Neutrophil (primary cell): ENCODE results near the gene VEZF1.

Experiments used
- H3K27ac ChIP-seq: fragments of 200-600 bp; sonication (generic); 2 replicates; pipeline ENCODE4 v1.5.1; 2016; ENCODE audit warnings: mild to moderate bottlenecking, moderate library complexity
- H3K27me3 ChIP-seq: fragments of 200-600 bp; sonication (generic); 2 replicates; pipeline ENCODE4 v1.6.0; 2016; ENCODE audit warnings: mild to moderate bottlenecking
- H3K36me3 ChIP-seq: fragments of 200-600 bp; sonication (generic); 2 replicates; pipeline ENCODE4 v1.5.1; 2017
- H3K4me1 ChIP-seq, 2 experiments: fragments of 200-600 bp in 1 of 2; sonication (generic) in 1 of 2; 1 replicate in 1 of 2; 2 replicates in 1 of 2; pipeline versions ENCODE4 v1.5.1 to v1.6.1; 2013 to 2016; ENCODE audit warnings: low read depth in 1 of 2, low read length in 1 of 2, mild to moderate bottlenecking in 1 of 2, moderate library complexity in 1 of 2; ENCODE audit not compliant: control insufficient read depth in 1 of 2, insufficient read depth in 1 of 2
- H3K4me3 ChIP-seq, 2 experiments: fragments of 200-600 bp in 1 of 2; sonication (generic) in 1 of 2; 1 replicate in 1 of 2; 2 replicates in 1 of 2; pipeline ENCODE4 v1.5.1; 2013 to 2016; ENCODE audit warnings: low read depth in 1 of 2, low read length in 1 of 2, mild to moderate bottlenecking in 1 of 2, moderate library complexity in 1 of 2
- H3K9me3 ChIP-seq: fragments of 200-600 bp; sonication (generic); 2 replicates; pipeline ENCODE4 v1.5.1; 2016
- CTCF ChIP-seq: fragments of 200-600 bp; sonication (generic); IDR thresholded peaks from 2 replicates; pipeline ENCODE4 v1.5.1; 2016; ENCODE audit warnings: antibody characterized with exemption

Gene VEZF1

GRCh38 chr17:58001461-58002124, 13.5 kb upstream of the VEZF1 start:
- no peak for TF ChIP-seq CTCF
- H3K27me3 ChIP-seq = no peaks in the 10 kb centered on the region
- H3K4me1 ChIP-seq = peaks cover 37 to 43% of the 10 kb centered on the region in 2 experiments
- no peaks in the 10 kb centered on the region for H3K9me3 ChIP-seq
- no peak overlapping the region for H3K27ac ChIP-seq
- peaks cover 57% of the 10 kb centered on the region for H3K36me3 ChIP-seq
- no peak overlapping the region for H3K4me3 ChIP-seq

- peaks cover 21 to 30% of the 10 kb centered on the region in 2 experiments for H3K4me1 ChIP-seq
- H3K27me3 ChIP-seq = no peaks in the 10 kb centered on the region
- peak; percentile 75 for TF ChIP-seq CTCF
- peaks cover 41% of the 10 kb centered on the region for H3K36me3 ChIP-seq
- no peaks in the 10 kb centered on the region for H3K9me3 ChIP-seq
- H3K27ac ChIP-seq = peak overlapping the region; percentile 42
- no peak overlapping the region for H3K4me3 ChIP-seq
Measured at GRCh38 chr17:57999496-58000017, 11.5 kb upstream of the VEZF1 start.

GRCh38 chr17:57999010-57999495, 11.0 kb upstream of the VEZF1 start:
- Histone ChIP-seq H3K4me1 (peaks cover 18 to 28% of the 10 kb centered on the region in 2 experiments), H3K4me3 (no peak overlapping the region), H3K27ac (no peak overlapping the region), H3K9me3 (no peaks in the 10 kb centered on the region), H3K27me3 (no peaks in the 10 kb centered on the region), H3K36me3 (peaks cover 36% of the 10 kb centered on the region)
- no peak for TF ChIP-seq CTCF

GRCh38 chr17:57997085-57997809, 9.2 kb upstream of the VEZF1 start:
- TF ChIP-seq CTCF = no peak
- H3K27ac ChIP-seq = no peak overlapping the region
- H3K4me1 ChIP-seq = peaks cover 27 to 35% of the 10 kb centered on the region in 2 experiments
- no peaks in the 10 kb centered on the region for H3K27me3 ChIP-seq
- H3K36me3 ChIP-seq = peaks cover 18% of the 10 kb centered on the region
- H3K4me3 ChIP-seq = no peak overlapping the region
- H3K9me3 ChIP-seq = no peaks in the 10 kb centered on the region

GRCh38 chr17:57995076-57995956, 7.3 kb upstream of the VEZF1 start:
- H3K4me1 ChIP-seq = peaks cover 21 to 25% of the 10 kb centered on the region in 2 experiments
- H3K9me3 ChIP-seq = no peaks in the 10 kb centered on the region
- no peak overlapping the region for H3K4me3 ChIP-seq
- peaks cover 12% of the 10 kb centered on the region for H3K36me3 ChIP-seq
- H3K27me3 ChIP-seq = no peaks in the 10 kb centered on the region
- peak overlapping the region; percentile 30 for H3K27ac ChIP-seq
- peak; percentile 66 for TF ChIP-seq CTCF
